HepG2 (cell line): ENCODE measurements around the gene SNX21. TPM values are rescaled to one million over a fixed set of nuclear protein-coding genes. Genes with fewer than 3 reads are reported as not detected.

Source experiments
- ATAC-seq: fragments of 200-7000 bp; cut with Tn5 transposase; 3 replicates; pipeline ENCODE4 v1.9.1; 2020; ENCODE audit warnings: mild to moderate bottlenecking, moderate library complexity
- BruUV-seq: library from RNA; stranded (reverse); fragments of 400-500 nt; replicated peaks from 2 replicates; lab custom pipeline; 2021; lab: Mats Ljungman, UMichigan
- CTCF ChIA-PET: fragments of 300-600 bp; formaldehyde crosslinking; extraction: SDS; loops from one replicate; lab custom pipeline; 2021; ENCODE audit warnings: low total read pairs, inconsistent platforms, low intra/inter-chr PET ratio; lab: Yijun Ruan, JAX
- POLR2A ChIA-PET: fragments of 350-600 bp; sonication (Branson Sonifier 250); formaldehyde crosslinking; loops from one replicate; lab custom pipeline; 2020; ENCODE audit warnings: antibody characterized with exemption, inconsistent platforms; lab: Yijun Ruan, JAX
- DNase-seq: peaks from one replicate; pipeline ENCODE4 v3.0.0-alpha.2; 2015; ENCODE audit warnings: low spot score
- FAIRE-seq: peaks from 3 replicates; lab custom pipeline; 2011; peaks lifted over from hg19 to GRCh38; lab: Jason Lieb, UNC
- H2AFZ ChIP-seq: one replicate; pipeline ENCODE4 v1.6.1; 2011; ENCODE audit warnings: low read length, inconsistent platforms
- H3K27ac ChIP-seq: fragments of 300-600 bp; 3 replicates; pipeline ENCODE4 v1.8.0; 2011; ENCODE audit warnings: mixed run types, mild to moderate bottlenecking, mixed read lengths, low read length, inconsistent platforms; ENCODE audit not compliant: insufficient read depth; ENCODE audit errors: extremely low read length
- H3K27me3 ChIP-seq, 2 experiments: fragments of 200-600 bp in 1 of 2; 2 replicates in 1 of 2; 3 replicates in 1 of 2; pipeline versions ENCODE4 v1.6.0 to v1.8.0; 2011; ENCODE audit warnings: low read length in 2 of 2, mild to moderate bottlenecking in 2 of 2, moderate library complexity in 2 of 2, inconsistent platforms in 1 of 2; ENCODE audit not compliant: insufficient read depth in 2 of 2, control insufficient read depth in 1 of 2
- H3K36me3 ChIP-seq, 2 experiments: fragments of 200-600 bp in 1 of 2; replicated peaks in 1 of 2; 2 replicates in 1 of 2; 3 replicates in 1 of 2; pipeline versions ENCODE4 v1.5.1 to v1.8.0; 2011; ENCODE audit warnings: low read length in 2 of 2, inconsistent platforms in 1 of 2; ENCODE audit not compliant: insufficient read depth in 2 of 2, control insufficient read depth in 1 of 2
- H3K4me1 ChIP-seq: 2 replicates; pipeline ENCODE4 v1.5.1; 2012; ENCODE audit warnings: low read length, inconsistent platforms; ENCODE audit not compliant: insufficient read depth
- H3K4me2 ChIP-seq: 2 replicates; pipeline ENCODE4 v1.6.0; 2011; ENCODE audit warnings: low read depth, low read length, inconsistent platforms
- H3K4me3 ChIP-seq, 3 experiments: fragments of 200-600 bp in 1 of 3; sonication (generic), shearing (Covaris generic) in 1 of 3; replicated peaks in 1 of 3; 2 replicates each; pipeline ENCODE4 v1.5.1; 2011 to 2016; ENCODE audit warnings: low read length in 3 of 3, inconsistent platforms in 2 of 3, low read depth in 2 of 3, mild to moderate bottlenecking in 2 of 3, control low read depth in 1 of 3, mixed read lengths in 1 of 3; ENCODE audit not compliant: insufficient read depth in 1 of 3
- H3K79me2 ChIP-seq: one replicate; pipeline ENCODE4 v1.6.1; 2011; ENCODE audit warnings: low read length, inconsistent platforms; ENCODE audit not compliant: insufficient read depth
- H3K9ac ChIP-seq: 2 replicates; pipeline ENCODE4 v1.6.0; 2011; ENCODE audit warnings: mild to moderate bottlenecking, low read depth, low read length, inconsistent platforms; ENCODE audit not compliant: insufficient read depth
- H3K9me3 ChIP-seq: 2 replicates; pipeline ENCODE4 v1.5.1; 2012; ENCODE audit warnings: mild to moderate bottlenecking, low read length
- H4K20me1 ChIP-seq: 2 replicates; pipeline ENCODE4 v1.6.0; 2011; ENCODE audit warnings: inconsistent platforms, mild to moderate bottlenecking, low read length, moderate library complexity; ENCODE audit not compliant: insufficient read depth
- AGO2 ChIP-seq: fragments of 200-400 bp; formaldehyde crosslinking; optimal IDR thresholded peaks from 2 replicates; pipeline ENCODE3; 2017; ENCODE audit warnings: mild to moderate bottlenecking, low read depth, low read length, moderate library complexity
- ATAD3A ChIP-seq: sonication (generic); formaldehyde crosslinking; IDR thresholded peaks from 2 replicates; pipeline ENCODE4 v1.4.0; 2020; ENCODE audit warnings: missing genetic modification reagents
- NRL ChIP-seq: sonication (generic); formaldehyde crosslinking; IDR thresholded peaks from 2 replicates; pipeline ENCODE4 v1.5.0; 2020; ENCODE audit warnings: missing genetic modification reagents, mild to moderate bottlenecking, moderate library complexity, borderline replicate concordance
- RBM22 ChIP-seq: fragments of 200-400 bp; formaldehyde crosslinking; optimal IDR thresholded peaks from 2 replicates; pipeline ENCODE3; 2017; ENCODE audit warnings: mild to moderate bottlenecking, low read length, moderate library complexity
- ZMYM4 ChIP-seq: sonication (generic); formaldehyde crosslinking; IDR thresholded peaks from 2 replicates; pipeline ENCODE4 v1.8.1; 2023; ENCODE audit warnings: mild to moderate bottlenecking, missing genetic modification reagents
- ZSCAN30 ChIP-seq: sonication (generic); formaldehyde crosslinking; IDR thresholded peaks from 2 replicates; pipeline ENCODE4 v1.5.0; 2020; ENCODE audit warnings: mild to moderate bottlenecking, missing genetic modification reagents
- WGBS: methylation state at CpG from one replicate; pipeline ENCODE4 v1.1.6; 2017; ENCODE audit warnings: low lambda C conversion rate; 5-methylcytosine and 5-hydroxymethylcytosine counted together
- in situ Hi-C: cut with HindIII; loops from 2 replicates; pipeline ENCODE4 v1.10.0; 2017; ENCODE audit warnings: low pct_unique_long_range_greater_than_20kb; ENCODE audit not compliant: extremely low pct_ligation_motif_present
- intact Hi-C: fragments of 100-400 bp; cut with micrococcal nuclease; formaldehyde crosslinking; loops from one replicate; pipeline ENCODE4 v1.10.0; 2022; ENCODE audit not compliant: unreplicated experiment
- polyA plus RNA-seq, 8 experiments: library from polyadenylated mRNA; depleted of rRNA in 3 of 8; stranded (reverse) in 7 of 8; unstranded in 1 of 8; fragments of >200 nt; fragmentation: Illumina TruSeq in 4 of 8; extraction: Trizol in 4 of 8; gene quantifications; 2 replicates each; pipeline versions ENCODE4 v1.2.1 to v1.2.3, GENCODE V29; 2011 to 2016; ENCODE audit warnings: low read depth in 4 of 8, missing spikeins in 1 of 8, mixed read lengths in 1 of 8; ENCODE audit not compliant: insufficient read depth in 1 of 8
- total RNA-seq, 5 experiments: library from RNA; depleted of rRNA; stranded (reverse); fragments of >200 nt; fragmentation: Illumina TruSeq; extraction: Trizol; gene quantifications; 2 replicates each; pipeline ENCODE4 v1.2.3, GENCODE V29; 2016; ENCODE audit warnings: low read depth in 1 of 5

SNX21 gene
- total and polyA plus RNA-seq, 2 of the 13 experiments (the other 11 are each of a cell fraction or from before 2014, with no cell fraction given) = 7.7 to 12.8 TPM

- WGBS = 95% methylated on average over 5 of the region's 5 CpGs
- CTCF ChIA-PET = no interaction called here
- Histone ChIP-seq H3K27me3 (no peaks in the 10 kb centered on the region), H3K4me1 (peaks cover 4% of the 10 kb centered on the region; the same call in 1 of the 2 replicates), H4K20me1 (no peaks in the 10 kb centered on the region), H3K4me2 (no peak overlapping the region), H3K36me3 (peaks cover 20 to 44% of the 10 kb centered on the region in 2 experiments), H3K4me3 (no peak overlapping the region), H3K79me2 (no peaks in the 10 kb centered on the region), H3K27ac (no peak overlapping the region)
- no peak for ATAC-seq
- BruUV-seq = TSS peak; percentile 33
- in situ Hi-C loops (no loop called here), intact Hi-C loops (no loop called here)
- DNase-seq = no peak
- TF ChIP-seq ATAD3A (CRISPR knock-in tag) = no peak
- peak; percentile 2 for TF ChIP-seq AGO2
- TF ChIP-seq, all 625 proteins: peak for 1
- Histone ChIP-seq H3K9me3 (no peaks in the 10 kb centered on the region), H2AFZ (no peak overlapping the region), H3K9ac (no peak overlapping the region)
- POLR2A ChIA-PET = interaction anchor here (1.1 to 2.0 kb wide), 7 partner anchors 9 to 127 kb away, joined by 3 to 12 read pairs (median 3); partner anchors contain the start of genes ACOT8, SNX21 and ZSWIM3
- no peak for FAIRE-seq
These were observed 8.7 kb downstream of the SNX21 start for GRCh38 chr20:45842169-45842812.

GRCh38 chr20:45843506-45843905 is 9.9 kb downstream of the SNX21 start:
- Histone ChIP-seq H3K9me3 (no peaks in the 10 kb centered on the region), H3K4me2 (no peak overlapping the region), H3K4me3 (no peak overlapping the region), H2AFZ (no peak overlapping the region), H3K36me3 (peaks cover 22 to 44% of the 10 kb centered on the region in 2 experiments), H3K79me2 (no peaks in the 10 kb centered on the region), H3K27ac (no peak overlapping the region), H3K27me3 (no peaks in the 10 kb centered on the region), H3K4me1 (peaks cover 4% of the 10 kb centered on the region; the same call in 1 of the 2 replicates), H3K9ac (no peak overlapping the region), H4K20me1 (no peaks in the 10 kb centered on the region)
- 96% methylated on average over 14 of the region's 14 CpGs for WGBS
- no peak; the same call in 1 of the 3 replicates for ATAC-seq
- intact Hi-C loops (no loop called here), in situ Hi-C loops (no loop called here)
- ChIA-PET POLR2A (interaction anchor here (0.9 to 1.7 kb wide), 2 partner anchors 14 to 20 kb away, joined by 3 read pairs; no protein-coding TSS in a partner anchor), CTCF (no interaction called here)
- BruUV-seq = no TSS peak
- no peak for FAIRE-seq
- TF ChIP-seq ZMYM4 (CRISPR knock-in tag) = no peak
- peak; percentile 91 for TF ChIP-seq AGO2
- TF ChIP-seq RBM22 = peak; percentile 40
- TF ChIP-seq ZSCAN30 (CRISPR knock-in tag) = no peak
- TF ChIP-seq NRL = 0 out of 2 replicates have a peak, but pooled peaks have one; percentile 23
- DNase-seq = no peak
